H9 (cell line): ENCODE data around the gene UCP2. TPM values are rescaled to one million over a fixed set of nuclear protein-coding genes. Genes with fewer than 3 reads are reported as not detected.

ENCODE experiments used
- DNase-seq: peaks from one replicate; pipeline ENCODE4 v3.0.0-alpha.2; 2017
- H2AFZ ChIP-seq: one replicate; pipeline ENCODE4 v1.6.1; 2013; ENCODE audit warnings: mild to moderate bottlenecking, low read length, control low read depth, moderate library complexity
- H2AK5ac ChIP-seq: 2 replicates; pipeline ENCODE4 v1.6.1; 2013; ENCODE audit warnings: low read length, control low read depth, mixed read lengths; ENCODE audit not compliant: insufficient read length
- H2BK120ac ChIP-seq: one replicate; pipeline ENCODE4 v1.6.1; 2013; ENCODE audit warnings: low read depth, mild to moderate bottlenecking, low read length, control low read depth, inconsistent platforms; ENCODE audit not compliant: poor library complexity, severe bottlenecking
- H2BK12ac ChIP-seq: 2 replicates; pipeline ENCODE4 v1.6.1; 2013; ENCODE audit warnings: low read length, control low read depth, mixed read lengths, low read depth; ENCODE audit not compliant: insufficient read length
- H2BK15ac ChIP-seq: 2 replicates; pipeline ENCODE4 v1.6.1; 2013; ENCODE audit warnings: low read depth, low read length, control low read depth
- H2BK20ac ChIP-seq: one replicate; pipeline ENCODE4 v1.6.1; 2013; ENCODE audit warnings: low read depth, mild to moderate bottlenecking, low read length, control low read depth, inconsistent platforms; ENCODE audit not compliant: poor library complexity, severe bottlenecking
- H2BK5ac ChIP-seq: 2 replicates; pipeline ENCODE4 v1.6.1; 2013; ENCODE audit warnings: low read length, control low read depth, mixed read lengths; ENCODE audit not compliant: insufficient read length
- H3K14ac ChIP-seq: 2 replicates; pipeline ENCODE4 v1.6.1; 2013; ENCODE audit warnings: low read length, control low read depth; ENCODE audit not compliant: insufficient read depth
- H3K18ac ChIP-seq: 2 replicates; pipeline ENCODE4 v1.6.1; 2013; ENCODE audit warnings: low read depth, mild to moderate bottlenecking, mixed read lengths, low read length, control low read depth; ENCODE audit not compliant: insufficient read length
- H3K23ac ChIP-seq: 2 replicates; pipeline ENCODE4 v1.6.1; 2013; ENCODE audit warnings: low read length, control low read depth, mixed read lengths, low read depth; ENCODE audit not compliant: insufficient read length
- H3K23me2 ChIP-seq: 2 replicates; pipeline ENCODE4 v1.6.1; 2013; ENCODE audit warnings: low read depth, mild to moderate bottlenecking, mixed read lengths, low read length, control low read depth; ENCODE audit not compliant: insufficient read length, poor library complexity, severe bottlenecking
- H3K27ac ChIP-seq: 2 replicates; pipeline ENCODE4 v1.5.1; 2013; ENCODE audit warnings: low read length, control low read depth, mixed read lengths, low read depth; ENCODE audit not compliant: insufficient read length
- H3K27me3 ChIP-seq: 2 replicates; pipeline ENCODE4 v1.6.1; 2013; ENCODE audit warnings: low read length, control low read depth, inconsistent platforms; ENCODE audit not compliant: insufficient read depth
- H3K4ac ChIP-seq: 2 replicates; pipeline ENCODE4 v1.6.1; 2013; ENCODE audit warnings: low read depth, mild to moderate bottlenecking, control low read depth, inconsistent platforms, low read length, moderate library complexity
- H3K4me1 ChIP-seq: 2 replicates; pipeline ENCODE4 v1.6.1; 2013; ENCODE audit warnings: low read length, control low read depth, inconsistent platforms; ENCODE audit not compliant: insufficient read depth
- H3K4me2 ChIP-seq: 2 replicates; pipeline ENCODE4 v1.6.1; 2013; ENCODE audit warnings: low read length, control low read depth, mixed read lengths; ENCODE audit not compliant: insufficient read length, insufficient read depth
- H3K56ac ChIP-seq: 2 replicates; pipeline ENCODE4 v1.6.1; 2013; ENCODE audit warnings: low read depth, mild to moderate bottlenecking, mixed read lengths, low read length, control low read depth; ENCODE audit not compliant: insufficient read length
- H3K79me1 ChIP-seq: 2 replicates; pipeline ENCODE4 v1.6.1; 2013; ENCODE audit warnings: low read depth, mild to moderate bottlenecking, moderate library complexity, low read length, control low read depth, inconsistent platforms; ENCODE audit not compliant: insufficient read depth, poor library complexity, severe bottlenecking
- H3K79me2 ChIP-seq: 2 replicates; pipeline ENCODE4 v1.6.1; 2013; ENCODE audit warnings: low read length, control low read depth, inconsistent platforms; ENCODE audit not compliant: insufficient read depth
- H3K9ac ChIP-seq: 2 replicates; pipeline ENCODE4 v1.6.1; 2013; ENCODE audit warnings: low read length, control low read depth, mixed read lengths; ENCODE audit not compliant: insufficient read length; ENCODE audit errors: extremely low read depth
- H3K9me3 ChIP-seq: one replicate; pipeline ENCODE4 v1.6.1; 2013; ENCODE audit warnings: low read depth, low read length, inconsistent platforms; ENCODE audit not compliant: control insufficient read depth
- H3T11ph ChIP-seq: one replicate; pipeline ENCODE4 v1.6.1; 2013; ENCODE audit warnings: mild to moderate bottlenecking, low read length, control low read depth, inconsistent platforms
- H4K20me1 ChIP-seq: one replicate; pipeline ENCODE4 v1.6.1; 2013; ENCODE audit not compliant: control insufficient read depth, insufficient read length, insufficient read depth
- H4K5ac ChIP-seq: 2 replicates; pipeline ENCODE4 v1.6.1; 2013; ENCODE audit warnings: low read depth, mild to moderate bottlenecking, mixed read lengths, low read length, control low read depth; ENCODE audit not compliant: insufficient read length
- H4K8ac ChIP-seq: replicated peaks from 2 replicates; pipeline ENCODE4 v1.6.1; 2013; ENCODE audit warnings: low read length, control low read depth, mixed read lengths, low read depth; ENCODE audit not compliant: insufficient read length
- H4K91ac ChIP-seq: 2 replicates; pipeline ENCODE4 v1.6.1; 2013; ENCODE audit warnings: low read depth, mild to moderate bottlenecking, moderate library complexity, mixed read lengths, low read length, control low read depth; ENCODE audit not compliant: insufficient read length
- H3K27ac Mint-ChIP-seq, 3 experiments: 2 replicates in 2 of 3; 3 replicates in 1 of 3; pipeline ENCODE4 v1.8.0; 2020 to 2021; ENCODE audit warnings: mixed read lengths in 3 of 3, mild to moderate bottlenecking in 1 of 3, moderate library complexity in 1 of 3
- H3K27me3 Mint-ChIP-seq: 2 replicates; pipeline ENCODE4 v1.8.0; 2021; ENCODE audit warnings: low read depth, mild to moderate bottlenecking, moderate library complexity, mixed read lengths
- H3K36me3 Mint-ChIP-seq, 3 experiments: 2 replicates in 2 of 3; 3 replicates in 1 of 3; pipeline ENCODE4 v1.8.0; 2020 to 2021; ENCODE audit warnings: low read depth in 3 of 3, mixed read lengths in 3 of 3; ENCODE audit not compliant: insufficient read depth in 1 of 3
- H3K4me1 Mint-ChIP-seq, 2 experiments: 2 replicates each; pipeline ENCODE4 v1.8.0; 2020; ENCODE audit warnings: mixed read lengths in 2 of 2
- H3K4me3 Mint-ChIP-seq, 2 experiments: 2 replicates in 1 of 2; 3 replicates in 1 of 2; pipeline ENCODE4 v1.8.0; 2020 to 2021; ENCODE audit warnings: mild to moderate bottlenecking in 2 of 2, mixed read lengths in 2 of 2, moderate library complexity in 1 of 2
- H3K9me3 Mint-ChIP-seq, 2 experiments: 2 replicates in 1 of 2; 3 replicates in 1 of 2; pipeline ENCODE4 v1.8.0; 2020; ENCODE audit warnings: mild to moderate bottlenecking in 2 of 2, mixed read lengths in 2 of 2, moderate library complexity in 1 of 2
- WGBS: extraction: QIAGEN DNeasy Blood & Tissue Kit; methylation state at CpG from one replicate; pipeline ENCODE4 v1.1.7; 2013; ENCODE audit warnings: missing lambda C conversion rate, low lambda C conversion rate, mixed read lengths; ENCODE audit not compliant: insufficient read length; ENCODE audit errors: extremely low coverage; 5-methylcytosine and 5-hydroxymethylcytosine counted together
- total RNA-seq: library from RNA; stranded (reverse); gene quantifications from 2 replicates; pipeline ENCODE4 v1.2.1, GENCODE V29; 2021
- TF ChIP-seq, protein P1 (sequence below): fragments of 200-600 bp; sonication (generic); conservative IDR thresholded peaks from 3 replicates; pipeline ENCODE4 v1.8.0; 2021; ENCODE audit warnings: antibody characterized with exemption, mild to moderate bottlenecking

The UCP2 gene
- total RNA-seq, 1 experiment from 2014 or later, result 62.1 TPM

DNA sequence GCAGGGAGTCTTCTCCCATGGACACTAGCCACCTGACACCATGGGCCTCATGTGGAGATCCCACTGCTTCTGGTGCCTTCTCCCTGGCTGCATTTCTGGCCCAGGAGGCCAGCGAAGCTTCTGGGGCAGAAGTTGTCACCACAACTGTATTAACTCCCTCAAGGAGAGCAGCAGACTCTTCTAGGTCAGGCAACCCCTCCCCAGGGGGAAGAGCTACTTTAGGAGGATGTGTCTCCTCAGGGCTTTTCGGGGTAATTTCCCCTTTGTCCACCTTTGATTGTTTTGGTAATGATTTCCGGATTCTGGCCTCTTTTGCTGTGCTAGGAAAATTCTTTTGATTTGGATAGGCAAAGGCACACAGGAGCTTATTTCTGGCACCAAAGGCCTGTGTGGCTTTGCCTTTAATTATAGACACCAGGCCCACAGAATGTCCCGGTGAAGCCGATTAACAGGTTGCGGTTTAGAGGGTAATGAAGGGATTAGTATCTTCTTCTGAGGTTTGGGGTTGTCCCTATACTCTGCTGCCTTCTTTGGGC is 8.9 kb upstream of the UCP2 start:
- TF ChIP-seq, protein P1, sequence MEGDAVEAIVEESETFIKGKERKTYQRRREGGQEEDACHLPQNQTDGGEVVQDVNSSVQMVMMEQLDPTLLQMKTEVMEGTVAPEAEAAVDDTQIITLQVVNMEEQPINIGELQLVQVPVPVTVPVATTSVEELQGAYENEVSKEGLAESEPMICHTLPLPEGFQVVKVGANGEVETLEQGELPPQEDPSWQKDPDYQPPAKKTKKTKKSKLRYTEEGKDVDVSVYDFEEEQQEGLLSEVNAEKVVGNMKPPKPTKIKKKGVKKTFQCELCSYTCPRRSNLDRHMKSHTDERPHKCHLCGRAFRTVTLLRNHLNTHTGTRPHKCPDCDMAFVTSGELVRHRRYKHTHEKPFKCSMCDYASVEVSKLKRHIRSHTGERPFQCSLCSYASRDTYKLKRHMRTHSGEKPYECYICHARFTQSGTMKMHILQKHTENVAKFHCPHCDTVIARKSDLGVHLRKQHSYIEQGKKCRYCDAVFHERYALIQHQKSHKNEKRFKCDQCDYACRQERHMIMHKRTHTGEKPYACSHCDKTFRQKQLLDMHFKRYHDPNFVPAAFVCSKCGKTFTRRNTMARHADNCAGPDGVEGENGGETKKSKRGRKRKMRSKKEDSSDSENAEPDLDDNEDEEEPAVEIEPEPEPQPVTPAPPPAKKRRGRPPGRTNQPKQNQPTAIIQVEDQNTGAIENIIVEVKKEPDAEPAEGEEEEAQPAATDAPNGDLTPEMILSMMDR, result no peak
- WGBS, result no CpG with 5 or more reads among the region's 6 CpGs
- Histone ChIP-seq H3T11ph (no peak overlapping the region), H3K4me1 (no peaks in the 10 kb centered on the region), H2BK120ac (no peak overlapping the region), H3K9ac (no peak overlapping the region), H2BK12ac (no peak overlapping the region), H2BK5ac (no peak overlapping the region), H3K4me2 (no peak overlapping the region), H4K5ac (no peak overlapping the region), H3K9me3 (no peaks in the 10 kb centered on the region), H3K23me2 (no peaks in the 10 kb centered on the region), H2AK5ac (no peak overlapping the region), H3K4ac (no peak overlapping the region), H2BK20ac (no peak overlapping the region), H2AFZ (no peak overlapping the region), H4K8ac (no peak overlapping the region), H3K56ac (no peak overlapping the region), H3K27ac (no peak overlapping the region), H2BK15ac (no peak overlapping the region), H3K79me2 (no peaks in the 10 kb centered on the region), H3K27me3 (no peaks in the 10 kb centered on the region), H3K18ac (no peak overlapping the region), H3K14ac (no peak overlapping the region), H4K20me1 (no peaks in the 10 kb centered on the region), H3K23ac (no peak overlapping the region), H3K79me1 (no peaks in the 10 kb centered on the region), H4K91ac (no peak overlapping the region)
- no peaks in the 10 kb centered on the region; the same call in 1 of the 2 replicates for H3K27me3 Mint-ChIP-seq
- DNase-seq, result no peak
- H3K27ac Mint-ChIP-seq, result no peak overlapping the region; a peak in 1 of 7 replicates
- H3K4me1 Mint-ChIP-seq, result peaks cover 5 to 8% of the 10 kb centered on the region in 2 experiments; a peak in 2 of 4 replicates
- no peaks in the 10 kb centered on the region for H3K9me3 Mint-ChIP-seq
- H3K36me3 Mint-ChIP-seq, result no peaks in the 10 kb centered on the region
- no peak overlapping the region for H3K4me3 Mint-ChIP-seq
